B cell (primary cell): ENCODE data around the gene MYF5.

Experiments used
- EZH2 ChIP-seq: IDR thresholded peaks from 2 replicates; pipeline ENCODE4 v1.6.1; 2012; ENCODE audit warnings: borderline replicate concordance, low read depth, mild to moderate bottlenecking, moderate library complexity, low read length; ENCODE audit not compliant: insufficient read depth, poor library complexity, severe bottlenecking
- TF ChIP-seq, protein P1 (sequence below): fragments of 200-600 bp; IDR thresholded peaks from one replicate; pipeline ENCODE4 v1.8.0; 2022; ENCODE audit warnings: antibody characterized with exemption, mild to moderate bottlenecking

DNA sequence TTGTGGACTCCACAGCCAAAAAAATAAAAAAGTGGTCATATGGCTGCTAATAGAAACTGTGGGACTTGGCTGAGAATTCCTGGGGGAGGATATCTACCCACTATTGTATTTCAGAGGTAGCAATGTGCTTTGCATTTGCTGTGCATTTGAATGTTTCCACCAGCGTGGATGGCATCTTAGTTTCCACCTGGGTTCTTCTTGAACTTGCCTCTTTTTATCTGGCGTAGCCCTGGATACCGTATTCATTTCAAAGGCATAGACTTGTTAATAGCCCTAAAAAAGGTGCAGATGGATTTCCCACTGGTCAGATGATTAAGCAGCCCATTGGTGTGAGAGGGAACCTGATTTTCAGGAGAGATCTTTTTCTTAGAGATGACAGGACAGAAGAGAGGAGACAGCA lies 1.9 kb upstream of the MYF5 start:
- TF ChIP-seq, protein P1, sequence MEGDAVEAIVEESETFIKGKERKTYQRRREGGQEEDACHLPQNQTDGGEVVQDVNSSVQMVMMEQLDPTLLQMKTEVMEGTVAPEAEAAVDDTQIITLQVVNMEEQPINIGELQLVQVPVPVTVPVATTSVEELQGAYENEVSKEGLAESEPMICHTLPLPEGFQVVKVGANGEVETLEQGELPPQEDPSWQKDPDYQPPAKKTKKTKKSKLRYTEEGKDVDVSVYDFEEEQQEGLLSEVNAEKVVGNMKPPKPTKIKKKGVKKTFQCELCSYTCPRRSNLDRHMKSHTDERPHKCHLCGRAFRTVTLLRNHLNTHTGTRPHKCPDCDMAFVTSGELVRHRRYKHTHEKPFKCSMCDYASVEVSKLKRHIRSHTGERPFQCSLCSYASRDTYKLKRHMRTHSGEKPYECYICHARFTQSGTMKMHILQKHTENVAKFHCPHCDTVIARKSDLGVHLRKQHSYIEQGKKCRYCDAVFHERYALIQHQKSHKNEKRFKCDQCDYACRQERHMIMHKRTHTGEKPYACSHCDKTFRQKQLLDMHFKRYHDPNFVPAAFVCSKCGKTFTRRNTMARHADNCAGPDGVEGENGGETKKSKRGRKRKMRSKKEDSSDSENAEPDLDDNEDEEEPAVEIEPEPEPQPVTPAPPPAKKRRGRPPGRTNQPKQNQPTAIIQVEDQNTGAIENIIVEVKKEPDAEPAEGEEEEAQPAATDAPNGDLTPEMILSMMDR: no peak
- TF ChIP-seq EZH2: no peak
